HepG2 (cell line): Measurements from ENCODE around the gene KIAA0040. TPM values are rescaled to one million over a fixed set of nuclear protein-coding genes. Genes with fewer than 3 reads are reported as not detected.

Experiments
- ATAC-seq: fragments of 200-7000 bp; cut with Tn5 transposase; 3 replicates; pipeline ENCODE4 v1.9.1; 2020; ENCODE audit warnings: mild to moderate bottlenecking, moderate library complexity
- BruUV-seq: library from RNA; stranded (reverse); fragments of 400-500 nt; replicated peaks from 2 replicates; lab custom pipeline; 2021; lab: Mats Ljungman, UMichigan
- CTCF ChIA-PET: fragments of 300-600 bp; formaldehyde crosslinking; extraction: SDS; loops from one replicate; lab custom pipeline; 2021; ENCODE audit warnings: low total read pairs, inconsistent platforms, low intra/inter-chr PET ratio; lab: Yijun Ruan, JAX
- POLR2A ChIA-PET: fragments of 350-600 bp; sonication (Branson Sonifier 250); formaldehyde crosslinking; loops from one replicate; lab custom pipeline; 2020; ENCODE audit warnings: antibody characterized with exemption, inconsistent platforms; lab: Yijun Ruan, JAX
- DNase-seq: peaks from one replicate; pipeline ENCODE4 v3.0.0-alpha.2; 2015; ENCODE audit warnings: low spot score
- FAIRE-seq: peaks from 3 replicates; lab custom pipeline; 2011; peaks lifted over from hg19 to GRCh38; lab: Jason Lieb, UNC
- H2AFZ ChIP-seq: one replicate; pipeline ENCODE4 v1.6.1; 2011; ENCODE audit warnings: low read length, inconsistent platforms
- H3K27ac ChIP-seq: fragments of 300-600 bp; 3 replicates; pipeline ENCODE4 v1.8.0; 2011; ENCODE audit warnings: mixed run types, mild to moderate bottlenecking, mixed read lengths, low read length, inconsistent platforms; ENCODE audit not compliant: insufficient read depth; ENCODE audit errors: extremely low read length
- H3K27me3 ChIP-seq, 2 experiments: fragments of 200-600 bp in 1 of 2; 2 replicates in 1 of 2; 3 replicates in 1 of 2; pipeline versions ENCODE4 v1.6.0 to v1.8.0; 2011; ENCODE audit warnings: low read length in 2 of 2, mild to moderate bottlenecking in 2 of 2, moderate library complexity in 2 of 2, inconsistent platforms in 1 of 2; ENCODE audit not compliant: insufficient read depth in 2 of 2, control insufficient read depth in 1 of 2
- H3K36me3 ChIP-seq, 2 experiments: fragments of 200-600 bp in 1 of 2; replicated peaks in 1 of 2; 2 replicates in 1 of 2; 3 replicates in 1 of 2; pipeline versions ENCODE4 v1.5.1 to v1.8.0; 2011; ENCODE audit warnings: low read length in 2 of 2, inconsistent platforms in 1 of 2; ENCODE audit not compliant: insufficient read depth in 2 of 2, control insufficient read depth in 1 of 2
- H3K4me1 ChIP-seq: 2 replicates; pipeline ENCODE4 v1.5.1; 2012; ENCODE audit warnings: low read length, inconsistent platforms; ENCODE audit not compliant: insufficient read depth
- H3K4me2 ChIP-seq: 2 replicates; pipeline ENCODE4 v1.6.0; 2011; ENCODE audit warnings: low read depth, low read length, inconsistent platforms
- H3K4me3 ChIP-seq, 3 experiments: fragments of 200-600 bp in 1 of 3; sonication (generic), shearing (Covaris generic) in 1 of 3; replicated peaks in 1 of 3; 2 replicates each; pipeline ENCODE4 v1.5.1; 2011 to 2016; ENCODE audit warnings: low read length in 3 of 3, inconsistent platforms in 2 of 3, low read depth in 2 of 3, mild to moderate bottlenecking in 2 of 3, control low read depth in 1 of 3, mixed read lengths in 1 of 3; ENCODE audit not compliant: insufficient read depth in 1 of 3
- H3K79me2 ChIP-seq: one replicate; pipeline ENCODE4 v1.6.1; 2011; ENCODE audit warnings: low read length, inconsistent platforms; ENCODE audit not compliant: insufficient read depth
- H3K9ac ChIP-seq: 2 replicates; pipeline ENCODE4 v1.6.0; 2011; ENCODE audit warnings: mild to moderate bottlenecking, low read depth, low read length, inconsistent platforms; ENCODE audit not compliant: insufficient read depth
- H3K9me3 ChIP-seq: 2 replicates; pipeline ENCODE4 v1.5.1; 2012; ENCODE audit warnings: mild to moderate bottlenecking, low read length
- H4K20me1 ChIP-seq: 2 replicates; pipeline ENCODE4 v1.6.0; 2011; ENCODE audit warnings: inconsistent platforms, mild to moderate bottlenecking, low read length, moderate library complexity; ENCODE audit not compliant: insufficient read depth
- ATF2 ChIP-seq: sonication (generic); formaldehyde crosslinking; IDR thresholded peaks from 2 replicates; pipeline ENCODE4 v1.4.0; 2020; ENCODE audit warnings: missing genetic modification reagents
- ATF7 ChIP-seq, 2 experiments: fragments of 450-650 bp in 1 of 2; sonication (generic) in 1 of 2; formaldehyde crosslinking in 1 of 2; IDR thresholded peaks; 2 replicates each; pipeline versions ENCODE4 v1.4.0 to v1.6.1; 2016 to 2020; ENCODE audit warnings: antibody characterized with exemption in 1 of 2, mild to moderate bottlenecking in 1 of 2, missing genetic modification reagents in 1 of 2
- GLI4 ChIP-seq: sonication (generic); formaldehyde crosslinking; IDR thresholded peaks from 2 replicates; pipeline ENCODE4 v1.5.1; 2020; ENCODE audit warnings: missing genetic modification reagents, mild to moderate bottlenecking, moderate library complexity, borderline replicate concordance
- KLF11 ChIP-seq: IDR thresholded peaks from 2 replicates; pipeline ENCODE4 v1.6.1; 2016; ENCODE audit warnings: missing compliant biosample characterization
- KMT2A ChIP-seq: sonication (generic); formaldehyde crosslinking; IDR thresholded peaks from 2 replicates; pipeline ENCODE4 v1.4.0; 2020; ENCODE audit warnings: missing genetic modification reagents
- MIER2 ChIP-seq: IDR thresholded peaks from 2 replicates; pipeline ENCODE4 v1.6.1; 2016; ENCODE audit warnings: missing biosample characterization, missing genetic modification reagents
- RFX1 ChIP-seq: fragments of 450-650 bp; IDR thresholded peaks from 2 replicates; pipeline ENCODE4 v1.6.1; 2017
- SOX5 ChIP-seq: IDR thresholded peaks from 2 replicates; pipeline ENCODE4 v1.6.1; 2016; ENCODE audit warnings: borderline replicate concordance
- TFAP4 ChIP-seq: sonication (generic); IDR thresholded peaks from 2 replicates; pipeline ENCODE4 v1.6.1; 2016; ENCODE audit warnings: low read depth, borderline replicate concordance
- ZIK1 ChIP-seq: sonication (generic); formaldehyde crosslinking; IDR thresholded peaks from 2 replicates; pipeline ENCODE4 v1.5.0; 2020; ENCODE audit warnings: mild to moderate bottlenecking, low read depth, missing genetic modification reagents, borderline replicate concordance
- ZNF12 ChIP-seq: sonication (generic); formaldehyde crosslinking; IDR thresholded peaks from 2 replicates; pipeline ENCODE4 v1.5.0; 2020; ENCODE audit warnings: missing genetic modification reagents
- ZNF558 ChIP-seq: sonication (generic); formaldehyde crosslinking; IDR thresholded peaks from 2 replicates; pipeline ENCODE4 v1.9.0; 2022; ENCODE audit warnings: mild to moderate bottlenecking, missing genetic modification reagents, borderline replicate concordance
- ZNF614 ChIP-seq: IDR thresholded peaks from 2 replicates; pipeline ENCODE4 v1.6.1; 2018; ENCODE audit warnings: missing biosample characterization, missing genetic modification reagents, inconsistent platforms, borderline replicate concordance
- WGBS: methylation state at CpG from one replicate; pipeline ENCODE4 v1.1.6; 2017; ENCODE audit warnings: low lambda C conversion rate; 5-methylcytosine and 5-hydroxymethylcytosine counted together
- in situ Hi-C: cut with HindIII; loops from 2 replicates; pipeline ENCODE4 v1.10.0; 2017; ENCODE audit warnings: low pct_unique_long_range_greater_than_20kb; ENCODE audit not compliant: extremely low pct_ligation_motif_present
- intact Hi-C: fragments of 100-400 bp; cut with micrococcal nuclease; formaldehyde crosslinking; loops from one replicate; pipeline ENCODE4 v1.10.0; 2022; ENCODE audit not compliant: unreplicated experiment
- polyA plus RNA-seq, 8 experiments: library from polyadenylated mRNA; depleted of rRNA in 3 of 8; stranded (reverse) in 7 of 8; unstranded in 1 of 8; fragments of >200 nt; fragmentation: Illumina TruSeq in 4 of 8; extraction: Trizol in 4 of 8; gene quantifications; 2 replicates each; pipeline versions ENCODE4 v1.2.1 to v1.2.3, GENCODE V29; 2011 to 2016; ENCODE audit warnings: low read depth in 4 of 8, missing spikeins in 1 of 8, mixed read lengths in 1 of 8; ENCODE audit not compliant: insufficient read depth in 1 of 8
- total RNA-seq, 5 experiments: library from RNA; depleted of rRNA; stranded (reverse); fragments of >200 nt; fragmentation: Illumina TruSeq; extraction: Trizol; gene quantifications; 2 replicates each; pipeline ENCODE4 v1.2.3, GENCODE V29; 2016; ENCODE audit warnings: low read depth in 1 of 5

Gene KIAA0040
- total and polyA plus RNA-seq, 2 of the 13 experiments (the other 11 are each of a cell fraction or from before 2014, with no cell fraction given): 0.24 to 0.26 TPM

GRCh38 chr1:175163702-175164101 lies 28.9 kb downstream of the KIAA0040 start (continued):
- TF ChIP-seq KLF11 (CRISPR knock-in tag): no peak

GRCh38 chr1:175162955-175163354 lies 29.6 kb downstream of the KIAA0040 start:
- Histone ChIP-seq H3K36me3 (no peaks in the 10 kb centered on the region), H3K27me3 (no peaks in the 10 kb centered on the region), H3K9ac (no peak overlapping the region), H3K27ac (no peak overlapping the region), H3K4me3 (no peak overlapping the region), H3K9me3 (no peaks in the 10 kb centered on the region), H4K20me1 (no peaks in the 10 kb centered on the region), H3K4me1 (no peaks in the 10 kb centered on the region), H2AFZ (no peak overlapping the region), H3K4me2 (no peak overlapping the region), H3K79me2 (no peaks in the 10 kb centered on the region)
- in situ Hi-C loops: loop anchor here (25.0 kb wide), 3 partner anchors 724 to 1674 kb away; no protein-coding TSS in a partner anchor
- no TSS peak for BruUV-seq
- DNase-seq: no peak
- FAIRE-seq: no peak
- CTCF ChIA-PET: no interaction called here
- 42% methylated on average over 4 of the region's 4 CpGs for WGBS
- POLR2A ChIA-PET: no interaction called here
- ATAC-seq: no peak
- no peak for TF ChIP-seq ATF2 (CRISPR knock-in tag)
- no peak for TF ChIP-seq SOX5 (CRISPR knock-in tag)
- TF ChIP-seq RFX1: no peak
- no peak for TF ChIP-seq ZIK1 (CRISPR knock-in tag)
- intact Hi-C loops: no loop called here

- intact Hi-C loops: loop anchor here (10.0 kb wide), 1 partner anchor 917 kb away; no protein-coding TSS in a partner anchor
- ATAC-seq: no peak
These were observed 34.4 kb downstream of the KIAA0040 start for GRCh38 chr1:175158170-175158591.

More at GRCh38 chr1:175158170-175158591, 34.4 kb downstream of the KIAA0040 start:
- ChIA-PET CTCF (no interaction called here), POLR2A (no interaction called here)
- H3K27me3 ChIP-seq: no peaks in the 10 kb centered on the region
- no peaks in the 10 kb centered on the region for H3K79me2 ChIP-seq
- H3K4me1 ChIP-seq: no peaks in the 10 kb centered on the region
- H3K4me2 ChIP-seq: no peak overlapping the region
- H4K20me1 ChIP-seq: no peaks in the 10 kb centered on the region
- no TSS peak for BruUV-seq
- WGBS: 19% methylated on average over 6 of the region's 6 CpGs
- in situ Hi-C loops: loop anchor here (25.0 kb wide), 3 partner anchors 729 to 1679 kb away; no protein-coding TSS in a partner anchor
- no peak overlapping the region for H3K9ac ChIP-seq
- no peak for DNase-seq
- H3K4me3 ChIP-seq: no peak overlapping the region
- H3K27ac ChIP-seq: no peak overlapping the region
- H3K36me3 ChIP-seq: no peaks in the 10 kb centered on the region
- TF ChIP-seq GLI4 (no peak), ZNF12 (CRISPR knock-in tag) (no peak), ZNF614 (CRISPR knock-in tag) (no peak), ZNF558 (CRISPR knock-in tag) (no peak), ATF7 (IDR thresholded peaks at IDR 0.05) (no peak), ATF7 (CRISPR knock-in tag; IDR thresholded peaks at IDR 0.05) (no peak), KMT2A (CRISPR knock-in tag) (no peak), MIER2 (CRISPR knock-in tag) (no peak), TFAP4 (no peak), RFX1 (peak; percentile 29; the same call in 1 of the 2 replicates)
- TF ChIP-seq, all 625 proteins: peak for 1
- FAIRE-seq: no peak
- H2AFZ ChIP-seq: no peak overlapping the region
- no peaks in the 10 kb centered on the region for H3K9me3 ChIP-seq
